Ammon's horn (tissue), 1 donor: ENCODE results near the gene SREBF1.

Experiments used
- DNase-seq: peaks from one replicate; pipeline ENCODE4 v3.0.0-alpha.2; 2016; ENCODE audit warnings: low spot score

SREBF1 gene

GRCh38 chr17:17841601-17842025 lies 4.8 kb upstream of the SREBF1 start:
- DNase-seq, result no peak

GRCh38 chr17:17840751-17841591 lies 4.2 kb upstream of the SREBF1 start:
- peak; percentile 81 for DNase-seq

GRCh38 chr17:17839791-17840707 lies 3.3 kb upstream of the SREBF1 start:
- peak; percentile 90 for DNase-seq

GRCh38 chr17:17837966-17838962 lies 1.5 kb upstream of the SREBF1 start:
- DNase-seq, result peak; percentile 72

- no peak for DNase-seq
Measured at GRCh38 chr17:17837380-17837821, 615 bp upstream of the SREBF1 start.

GRCh38 chr17:17836250-17836817 lies 452 bp downstream of the SREBF1 start:
- peak; percentile 99 for DNase-seq

GRCh38 chr17:17835415-17836249 lies 1.2 kb downstream of the SREBF1 start:
- no peak for DNase-seq

- DNase-seq, result no peak
Measured at GRCh38 chr17:17834974-17835373, 1.8 kb downstream of the SREBF1 start.

- no peak for DNase-seq
Measured at GRCh38 chr17:17833658-17834357, 3.0 kb downstream of the SREBF1 start.

- no peak for DNase-seq
Measured at GRCh38 chr17:17832032-17832363, 4.8 kb downstream of the SREBF1 start.

GRCh38 chr17:17831208-17832031 lies 5.4 kb downstream of the SREBF1 start:
- no peak for DNase-seq

- no peak for DNase-seq
Measured at GRCh38 chr17:17830740-17831207, 6.0 kb downstream of the SREBF1 start.

GRCh38 chr17:17830269-17830567 lies 6.6 kb downstream of the SREBF1 start:
- no peak for DNase-seq

GRCh38 chr17:17827826-17828621 lies 8.8 kb downstream of the SREBF1 start:
- no peak for DNase-seq

- DNase-seq, result no peak
Measured at GRCh38 chr17:17826942-17827785, 9.6 kb downstream of the SREBF1 start.

- DNase-seq, result no peak
Measured at GRCh38 chr17:17826342-17826713, 10.5 kb downstream of the SREBF1 start.
